HepG2 (cell line): ENCODE measurements around the gene DQX1. TPM values are rescaled to one million over a fixed set of nuclear protein-coding genes. Genes with fewer than 3 reads are reported as not detected.

Source experiments
- CENPX ChIP-seq: sonication (generic); formaldehyde crosslinking; IDR thresholded peaks from 2 replicates; pipeline ENCODE4 v1.9.0; 2021; ENCODE audit warnings: mild to moderate bottlenecking, missing genetic modification reagents, moderate library complexity
- CHD2 ChIP-seq: IDR thresholded peaks from 2 replicates; pipeline ENCODE4 v1.6.1; 2011; ENCODE audit warnings: low read depth, low read length, improper control_type of control experiment
- DR1 ChIP-seq: sonication (generic); formaldehyde crosslinking; IDR thresholded peaks from 2 replicates; pipeline ENCODE4 v1.8.0; 2021; ENCODE audit warnings: mild to moderate bottlenecking, missing genetic modification reagents, inconsistent platforms
- HIVEP1 ChIP-seq: sonication (generic); formaldehyde crosslinking; IDR thresholded peaks from 2 replicates; pipeline ENCODE4 v1.4.0; 2020; ENCODE audit warnings: mild to moderate bottlenecking, missing genetic modification reagents
- KLF16 ChIP-seq, 2 experiments: sonication (generic) in 1 of 2; formaldehyde crosslinking in 1 of 2; IDR thresholded peaks; 2 replicates each; pipeline versions ENCODE4 v1.6.1 to v1.8.0; 2016 to 2023; ENCODE audit warnings: missing genetic modification reagents in 2 of 2, missing compliant biosample characterization in 1 of 2
- MIER3 ChIP-seq: IDR thresholded peaks from 2 replicates; pipeline ENCODE4 v1.6.1; 2016; ENCODE audit warnings: missing compliant biosample characterization, borderline replicate concordance
- REL ChIP-seq: sonication (generic); formaldehyde crosslinking; conservative IDR thresholded peaks from 2 replicates; pipeline ENCODE4 v1.8.0; 2022; ENCODE audit warnings: mild to moderate bottlenecking, missing genetic modification reagents, moderate library complexity
- TGIF2 ChIP-seq: IDR thresholded peaks from 2 replicates; pipeline ENCODE4 v1.6.1; 2016; ENCODE audit warnings: control low read depth, missing compliant biosample characterization
- XRCC5 ChIP-seq: fragments of 200-400 bp; formaldehyde crosslinking; optimal IDR thresholded peaks from 2 replicates; pipeline ENCODE3; 2017; ENCODE audit warnings: mild to moderate bottlenecking, low read length
- ZFX ChIP-seq: sonication (generic); formaldehyde crosslinking; IDR thresholded peaks from 2 replicates; pipeline ENCODE4 v1.4.0; 2020; ENCODE audit warnings: mild to moderate bottlenecking, low read depth, missing genetic modification reagents, moderate library complexity
- ZMYM3 ChIP-seq: sonication (generic); formaldehyde crosslinking; IDR thresholded peaks from 2 replicates; pipeline ENCODE4 v1.5.1; 2020; ENCODE audit warnings: mild to moderate bottlenecking, missing genetic modification reagents
- ZNF317 ChIP-seq: sonication (generic); formaldehyde crosslinking; IDR thresholded peaks from 2 replicates; pipeline ENCODE4 v1.5.0; 2020; ENCODE audit warnings: mild to moderate bottlenecking, missing genetic modification reagents
- ZNF441 ChIP-seq: sonication (generic); formaldehyde crosslinking; IDR thresholded peaks from 2 replicates; pipeline ENCODE4 v1.7.0; 2021; ENCODE audit warnings: missing genetic modification reagents, borderline replicate concordance
- ZNF557 ChIP-seq: sonication (generic); formaldehyde crosslinking; IDR thresholded peaks from 2 replicates; pipeline ENCODE4 v1.4.0; 2020; ENCODE audit warnings: missing genetic modification reagents
- ZNF75D ChIP-seq: sonication (generic); formaldehyde crosslinking; IDR thresholded peaks from 2 replicates; pipeline ENCODE4 v1.8.1; 2023; ENCODE audit warnings: missing genetic modification reagents, mild to moderate bottlenecking, borderline replicate concordance
- ZNF878 ChIP-seq: sonication (generic); formaldehyde crosslinking; IDR thresholded peaks from 2 replicates; pipeline ENCODE4 v1.8.1; 2023; ENCODE audit warnings: mild to moderate bottlenecking, missing genetic modification reagents, moderate library complexity
- polyA plus RNA-seq, 8 experiments: library from polyadenylated mRNA; depleted of rRNA in 3 of 8; stranded (reverse) in 7 of 8; unstranded in 1 of 8; fragments of >200 nt; fragmentation: Illumina TruSeq in 4 of 8; extraction: Trizol in 4 of 8; gene quantifications; 2 replicates each; pipeline versions ENCODE4 v1.2.1 to v1.2.3, GENCODE V29; 2011 to 2016; ENCODE audit warnings: low read depth in 4 of 8, missing spikeins in 1 of 8, mixed read lengths in 1 of 8; ENCODE audit not compliant: insufficient read depth in 1 of 8
- total RNA-seq, 5 experiments: library from RNA; depleted of rRNA; stranded (reverse); fragments of >200 nt; fragmentation: Illumina TruSeq; extraction: Trizol; gene quantifications; 2 replicates each; pipeline ENCODE4 v1.2.3, GENCODE V29; 2016; ENCODE audit warnings: low read depth in 1 of 5
- TF ChIP-seq, protein P1 (sequence below): sonication (generic); formaldehyde crosslinking; IDR thresholded peaks from 2 replicates; pipeline ENCODE4 v1.5.0; 2020; ENCODE audit warnings: missing genetic modification reagents
- TF ChIP-seq, protein P2 (sequence below): sonication (generic); formaldehyde crosslinking; IDR thresholded peaks from 2 replicates; pipeline ENCODE4 v1.9.0; 2021; ENCODE audit warnings: mild to moderate bottlenecking, missing genetic modification reagents
- TF ChIP-seq, protein P3 (sequence below): sonication (generic); formaldehyde crosslinking; IDR thresholded peaks from 2 replicates; pipeline ENCODE4 v1.4.0; 2020; ENCODE audit warnings: mild to moderate bottlenecking, low read depth, missing genetic modification reagents

The DQX1 gene
- total and polyA plus RNA-seq, 2 of the 13 experiments (the other 11 are each of a cell fraction or from before 2014, with no cell fraction given), result 27.6 to 89.8 TPM

DNA sequence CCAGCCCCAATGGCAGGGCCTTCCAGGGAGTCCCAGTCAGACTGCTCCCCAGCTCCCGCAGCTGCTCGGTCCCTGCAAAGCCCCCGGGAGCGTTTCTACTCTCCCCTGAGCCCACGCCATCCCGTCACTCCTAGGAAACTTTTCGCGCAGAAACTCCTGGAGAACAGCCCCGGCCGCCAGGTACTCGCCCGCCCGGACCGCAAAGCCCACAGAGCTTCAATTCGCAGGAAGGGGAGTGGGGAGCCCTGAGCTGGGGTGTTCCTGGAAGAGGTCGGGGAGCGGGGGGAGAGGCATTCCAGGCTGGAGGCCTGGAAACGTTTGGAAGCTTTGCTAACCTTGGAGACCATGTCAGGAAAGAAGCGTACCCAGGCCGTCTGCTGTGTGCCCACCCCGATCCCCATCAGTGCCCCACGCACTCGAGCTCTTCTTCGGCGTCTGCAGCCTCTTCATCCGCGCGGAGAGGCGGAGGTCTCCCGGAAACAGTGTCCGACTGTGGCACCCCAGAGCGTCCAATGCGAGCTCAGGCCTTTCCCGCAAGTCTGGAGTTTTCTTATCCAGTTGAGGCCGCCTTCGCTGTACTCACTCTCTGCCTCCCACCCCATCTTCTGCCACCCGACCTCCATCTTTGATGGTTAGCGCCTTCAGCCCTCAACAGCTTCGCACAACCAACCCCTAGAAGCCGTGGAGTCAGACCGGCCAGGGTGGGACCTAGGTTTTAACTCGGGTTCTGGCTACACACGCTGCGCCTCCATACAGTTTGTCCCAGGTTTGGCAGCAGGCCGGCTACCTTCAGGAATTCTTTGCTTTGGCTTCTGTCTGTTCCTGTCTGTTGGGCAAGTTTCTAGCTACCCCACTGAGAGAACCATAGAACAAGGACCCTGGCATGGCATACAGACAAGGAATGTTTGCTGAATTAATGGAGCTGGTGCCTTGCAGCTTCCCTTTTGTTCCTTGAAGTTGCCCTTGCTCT, 22.2 kb downstream of the DQX1 start (continued):
- TF ChIP-seq ZMYM3 (no peak), DR1 (CRISPR knock-in tag) (peak; percentile 18; the same call in 1 of the 2 replicates), HIVEP1 (no peak; the same call in 1 of the 2 replicates), MIER3 (CRISPR knock-in tag) (no peak), ZNF441 (CRISPR knock-in tag) (0 out of 2 replicates have a peak, but pooled peaks have one; percentile 27), CENPX (CRISPR knock-in tag) (no peak), TGIF2 (CRISPR knock-in tag) (no peak), XRCC5 (peak; percentile 32), ZNF557 (CRISPR knock-in tag) (0 out of 2 replicates have a peak, but pooled peaks have one; percentile 2), ZFX (0 out of 2 replicates have a peak, but pooled peaks have one; percentile 18), KLF16 (CRISPR knock-in tag; IDR thresholded peaks at IDR 0.05) (0 out of 4 replicates have a peak, but pooled peaks of 1 of the 2 experiments have one; percentile 10), ZNF317 (CRISPR knock-in tag) (no peak), ZNF75D (CRISPR knock-in tag) (no peak), ZNF878 (CRISPR knock-in tag) (no peak), REL (0 out of 2 replicates have a peak, but pooled peaks have one; percentile 13), CHD2 (no peak)
- TF ChIP-seq, protein P1, sequence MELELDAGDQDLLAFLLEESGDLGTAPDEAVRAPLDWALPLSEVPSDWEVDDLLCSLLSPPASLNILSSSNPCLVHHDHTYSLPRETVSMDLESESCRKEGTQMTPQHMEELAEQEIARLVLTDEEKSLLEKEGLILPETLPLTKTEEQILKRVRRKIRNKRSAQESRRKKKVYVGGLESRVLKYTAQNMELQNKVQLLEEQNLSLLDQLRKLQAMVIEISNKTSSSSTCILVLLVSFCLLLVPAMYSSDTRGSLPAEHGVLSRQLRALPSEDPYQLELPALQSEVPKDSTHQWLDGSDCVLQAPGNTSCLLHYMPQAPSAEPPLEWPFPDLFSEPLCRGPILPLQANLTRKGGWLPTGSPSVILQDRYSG (CRISPR knock-in tag), result no peak
- TF ChIP-seq, protein P2, sequence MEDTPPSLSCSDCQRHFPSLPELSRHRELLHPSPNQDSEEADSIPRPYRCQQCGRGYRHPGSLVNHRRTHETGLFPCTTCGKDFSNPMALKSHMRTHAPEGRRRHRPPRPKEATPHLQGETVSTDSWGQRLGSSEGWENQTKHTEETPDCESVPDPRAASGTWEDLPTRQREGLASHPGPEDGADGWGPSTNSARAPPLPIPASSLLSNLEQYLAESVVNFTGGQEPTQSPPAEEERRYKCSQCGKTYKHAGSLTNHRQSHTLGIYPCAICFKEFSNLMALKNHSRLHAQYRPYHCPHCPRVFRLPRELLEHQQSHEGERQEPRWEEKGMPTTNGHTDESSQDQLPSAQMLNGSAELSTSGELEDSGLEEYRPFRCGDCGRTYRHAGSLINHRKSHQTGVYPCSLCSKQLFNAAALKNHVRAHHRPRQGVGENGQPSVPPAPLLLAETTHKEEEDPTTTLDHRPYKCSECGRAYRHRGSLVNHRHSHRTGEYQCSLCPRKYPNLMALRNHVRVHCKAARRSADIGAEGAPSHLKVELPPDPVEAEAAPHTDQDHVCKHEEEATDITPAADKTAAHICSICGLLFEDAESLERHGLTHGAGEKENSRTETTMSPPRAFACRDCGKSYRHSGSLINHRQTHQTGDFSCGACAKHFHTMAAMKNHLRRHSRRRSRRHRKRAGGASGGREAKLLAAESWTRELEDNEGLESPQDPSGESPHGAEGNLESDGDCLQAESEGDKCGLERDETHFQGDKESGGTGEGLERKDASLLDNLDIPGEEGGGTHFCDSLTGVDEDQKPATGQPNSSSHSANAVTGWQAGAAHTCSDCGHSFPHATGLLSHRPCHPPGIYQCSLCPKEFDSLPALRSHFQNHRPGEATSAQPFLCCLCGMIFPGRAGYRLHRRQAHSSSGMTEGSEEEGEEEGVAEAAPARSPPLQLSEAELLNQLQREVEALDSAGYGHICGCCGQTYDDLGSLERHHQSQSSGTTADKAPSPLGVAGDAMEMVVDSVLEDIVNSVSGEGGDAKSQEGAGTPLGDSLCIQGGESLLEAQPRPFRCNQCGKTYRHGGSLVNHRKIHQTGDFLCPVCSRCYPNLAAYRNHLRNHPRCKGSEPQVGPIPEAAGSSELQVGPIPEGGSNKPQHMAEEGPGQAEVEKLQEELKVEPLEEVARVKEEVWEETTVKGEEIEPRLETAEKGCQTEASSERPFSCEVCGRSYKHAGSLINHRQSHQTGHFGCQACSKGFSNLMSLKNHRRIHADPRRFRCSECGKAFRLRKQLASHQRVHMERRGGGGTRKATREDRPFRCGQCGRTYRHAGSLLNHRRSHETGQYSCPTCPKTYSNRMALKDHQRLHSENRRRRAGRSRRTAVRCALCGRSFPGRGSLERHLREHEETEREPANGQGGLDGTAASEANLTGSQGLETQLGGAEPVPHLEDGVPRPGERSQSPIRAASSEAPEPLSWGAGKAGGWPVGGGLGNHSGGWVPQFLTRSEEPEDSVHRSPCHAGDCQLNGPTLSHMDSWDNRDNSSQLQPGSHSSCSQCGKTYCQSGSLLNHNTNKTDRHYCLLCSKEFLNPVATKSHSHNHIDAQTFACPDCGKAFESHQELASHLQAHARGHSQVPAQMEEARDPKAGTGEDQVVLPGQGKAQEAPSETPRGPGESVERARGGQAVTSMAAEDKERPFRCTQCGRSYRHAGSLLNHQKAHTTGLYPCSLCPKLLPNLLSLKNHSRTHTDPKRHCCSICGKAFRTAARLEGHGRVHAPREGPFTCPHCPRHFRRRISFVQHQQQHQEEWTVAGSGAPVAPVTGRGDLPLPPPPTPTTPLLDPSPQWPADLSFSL, result 0 out of 2 replicates have a peak, but pooled peaks have one; percentile 8
- TF ChIP-seq, protein P3, sequence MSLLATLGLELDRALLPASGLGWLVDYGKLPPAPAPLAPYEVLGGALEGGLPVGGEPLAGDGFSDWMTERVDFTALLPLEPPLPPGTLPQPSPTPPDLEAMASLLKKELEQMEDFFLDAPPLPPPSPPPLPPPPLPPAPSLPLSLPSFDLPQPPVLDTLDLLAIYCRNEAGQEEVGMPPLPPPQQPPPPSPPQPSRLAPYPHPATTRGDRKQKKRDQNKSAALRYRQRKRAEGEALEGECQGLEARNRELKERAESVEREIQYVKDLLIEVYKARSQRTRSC (CRISPR knock-in tag), result no peak
